ENCODE results near the gene CCPG1.

CCPG1 gene

GRCh38 chr15:55318588-55319494 is 89.3 kb downstream of the CCPG1 start, which contains the start of the genes PIGB and PIGBOS1:
Gene PIGB (plus strand): TSS chr15:55319222. CDS start chr15:55319251, 29 bp downstream.
Gene PIGBOS1 (minus strand): TSS chr15:55319123. CDS start chr15:55317792, 1,331 bp downstream.
- peak; percentile 93 for DNase-seq (ENCODE audit: low read depth, low spot score)
